Measurements from ENCODE around the gene ALPK3. TPM values are rescaled to one million over a fixed set of nuclear protein-coding genes. Genes with fewer than 3 reads are reported as not detected.

The ALPK3 gene
- total RNA-seq, 1 donor from 2014 or later, result 14.0 TPM

GRCh38 chr15:84856731-84857417, 39.7 kb downstream of the ALPK3 start:
- H3K27ac ChIP-seq, result no peak overlapping the region
- H3K4me3 ChIP-seq, result no peak overlapping the region
- TF ChIP-seq, protein P1, sequence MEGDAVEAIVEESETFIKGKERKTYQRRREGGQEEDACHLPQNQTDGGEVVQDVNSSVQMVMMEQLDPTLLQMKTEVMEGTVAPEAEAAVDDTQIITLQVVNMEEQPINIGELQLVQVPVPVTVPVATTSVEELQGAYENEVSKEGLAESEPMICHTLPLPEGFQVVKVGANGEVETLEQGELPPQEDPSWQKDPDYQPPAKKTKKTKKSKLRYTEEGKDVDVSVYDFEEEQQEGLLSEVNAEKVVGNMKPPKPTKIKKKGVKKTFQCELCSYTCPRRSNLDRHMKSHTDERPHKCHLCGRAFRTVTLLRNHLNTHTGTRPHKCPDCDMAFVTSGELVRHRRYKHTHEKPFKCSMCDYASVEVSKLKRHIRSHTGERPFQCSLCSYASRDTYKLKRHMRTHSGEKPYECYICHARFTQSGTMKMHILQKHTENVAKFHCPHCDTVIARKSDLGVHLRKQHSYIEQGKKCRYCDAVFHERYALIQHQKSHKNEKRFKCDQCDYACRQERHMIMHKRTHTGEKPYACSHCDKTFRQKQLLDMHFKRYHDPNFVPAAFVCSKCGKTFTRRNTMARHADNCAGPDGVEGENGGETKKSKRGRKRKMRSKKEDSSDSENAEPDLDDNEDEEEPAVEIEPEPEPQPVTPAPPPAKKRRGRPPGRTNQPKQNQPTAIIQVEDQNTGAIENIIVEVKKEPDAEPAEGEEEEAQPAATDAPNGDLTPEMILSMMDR (IDR thresholded peaks at IDR 0.05), result no peak
- H3K4me1 ChIP-seq, result no peaks in the 10 kb centered on the region
- no peaks in the 10 kb centered on the region for H3K27me3 ChIP-seq (ENCODE audit: low read depth)
- no peaks in the 10 kb centered on the region for H3K9me3 ChIP-seq
- DNase-seq (no peak), ATAC-seq (no peak)
- peaks cover 6% of the 10 kb centered on the region for H3K36me3 ChIP-seq
- intact Hi-C loops (cut with DNase I), result no loop called here

GRCh38 chr15:84857418-84858004, 40.4 kb downstream of the ALPK3 start:
- DNase-seq, result no peak
- H3K36me3 ChIP-seq, result peaks cover 6% of the 10 kb centered on the region
- H3K27ac ChIP-seq, result no peak overlapping the region
- TF ChIP-seq, protein P1 (IDR thresholded peaks at IDR 0.05), result no peak
- no peaks in the 10 kb centered on the region for H3K27me3 ChIP-seq (ENCODE audit: low read depth)
- peak in 1 of 2 donors; percentile 8 for ATAC-seq
- no peaks in the 10 kb centered on the region for H3K4me1 ChIP-seq
- no peak overlapping the region for H3K4me3 ChIP-seq
- intact Hi-C loops (cut with DNase I), result no loop called here
- H3K9me3 ChIP-seq, result no peaks in the 10 kb centered on the region

DNA sequence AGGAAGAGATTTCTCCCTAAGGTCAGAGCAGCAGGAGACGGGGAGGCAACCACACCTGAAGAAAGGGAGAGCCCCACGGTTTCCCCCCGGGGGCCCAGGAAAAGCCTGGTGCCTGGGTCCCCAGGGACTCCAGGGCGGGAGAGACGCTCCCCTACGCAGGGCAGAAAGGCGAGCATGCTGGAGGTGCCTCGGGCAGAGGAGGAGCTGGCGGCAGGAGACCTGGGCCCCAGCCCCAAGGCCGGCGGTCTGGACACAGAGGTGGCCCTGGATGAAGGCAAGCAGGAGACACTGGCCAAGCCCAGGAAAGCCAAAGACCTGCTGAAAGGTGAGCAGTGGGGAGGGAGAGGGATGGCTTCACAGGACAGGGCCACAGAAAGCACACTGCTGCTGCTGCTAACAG, 41.1 kb downstream of the ALPK3 start:
- ATAC-seq (no peak), DNase-seq (no peak)
- H3K4me3 ChIP-seq, result no peak overlapping the region
- no peaks in the 10 kb centered on the region for H3K9me3 ChIP-seq
- peaks cover 6% of the 10 kb centered on the region for H3K36me3 ChIP-seq
- H3K27ac ChIP-seq, result no peak overlapping the region
- no peaks in the 10 kb centered on the region for H3K27me3 ChIP-seq (ENCODE audit: low read depth)
- TF ChIP-seq, protein P1 (IDR thresholded peaks at IDR 0.05), result no peak
- intact Hi-C loops (cut with DNase I), result no loop called here
- H3K4me1 ChIP-seq, result no peaks in the 10 kb centered on the region

DNA sequence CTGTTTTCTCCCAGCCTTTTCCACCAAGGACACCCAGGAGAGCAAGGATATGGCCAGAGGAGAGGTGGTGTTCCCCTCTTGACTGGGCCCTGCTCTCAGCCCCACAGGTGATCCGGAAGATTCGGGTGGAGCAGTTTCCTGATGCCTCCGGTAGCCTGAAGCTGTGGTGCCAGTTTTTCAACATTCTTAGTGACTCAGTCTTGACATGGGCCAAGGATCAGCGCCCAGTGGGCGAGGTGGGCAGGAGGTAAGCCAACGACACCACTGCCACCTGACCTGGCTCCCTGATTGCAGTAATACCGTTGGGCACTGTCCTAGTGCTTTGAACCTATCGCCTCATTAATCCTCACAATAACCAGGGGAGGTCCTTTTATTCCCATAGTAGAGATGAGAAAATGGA, 42.0 kb downstream of the ALPK3 start:
- Histone ChIP-seq H3K4me3 (no peak overlapping the region), H3K27ac (no peak overlapping the region), H3K27me3 (ENCODE audit: low read depth) (no peaks in the 10 kb centered on the region), H3K4me1 (peaks cover 5% of the 10 kb centered on the region), H3K9me3 (no peaks in the 10 kb centered on the region), H3K36me3 (peaks cover 9% of the 10 kb centered on the region)
- TF ChIP-seq, protein P1 (IDR thresholded peaks at IDR 0.05), result no peak
- intact Hi-C loops (cut with DNase I), result no loop called here
- ATAC-seq, result peak; percentile 74 to 80
- no peak for DNase-seq

DNA sequence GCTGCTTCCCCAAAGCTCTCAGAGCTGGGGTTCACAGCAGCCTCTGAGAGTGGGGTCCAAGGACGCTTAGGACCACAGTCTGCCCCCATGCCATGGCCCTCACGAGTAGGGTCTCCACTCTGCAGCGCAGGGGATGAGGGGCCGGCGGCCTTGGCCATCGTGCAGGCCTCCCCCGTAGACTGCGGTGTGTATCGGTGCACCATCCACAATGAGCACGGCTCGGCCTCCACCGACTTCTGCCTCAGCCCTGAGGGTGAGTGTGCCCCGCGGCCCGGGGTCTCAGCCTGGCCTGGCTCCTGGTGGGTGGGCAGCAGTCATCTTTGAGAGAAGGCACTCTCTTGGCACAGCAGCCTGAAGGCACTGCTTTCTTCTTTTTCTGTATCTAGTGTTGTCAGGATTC, 42.5 kb downstream of the ALPK3 start:
- no peaks in the 10 kb centered on the region for H3K9me3 ChIP-seq
- H3K27ac ChIP-seq, result no peak overlapping the region
- DNase-seq (no peak), ATAC-seq (peak in 1 of 2 donors; percentile 9)
- TF ChIP-seq, protein P1 (IDR thresholded peaks at IDR 0.05), result no peak
- H3K36me3 ChIP-seq, result peaks cover 9% of the 10 kb centered on the region
- H3K4me3 ChIP-seq, result no peak overlapping the region
- no peaks in the 10 kb centered on the region for H3K27me3 ChIP-seq (ENCODE audit: low read depth)
- H3K4me1 ChIP-seq, result peaks cover 6% of the 10 kb centered on the region
- intact Hi-C loops (cut with DNase I), result no loop called here

Measured in lower lobe of right lung (tissue), 2 donors.